Measurements from ENCODE around the gene MYO7A. TPM values are rescaled to one million over a fixed set of nuclear protein-coding genes. Genes with fewer than 3 reads are reported as not detected.
A peak's percentile ranks its signal among the peaks of the same experiment; 100 is the strongest.

The MYO7A gene
- total RNA-seq, 2 donors from 2014 or later = 10.4 to 12.9 TPM

DNA sequence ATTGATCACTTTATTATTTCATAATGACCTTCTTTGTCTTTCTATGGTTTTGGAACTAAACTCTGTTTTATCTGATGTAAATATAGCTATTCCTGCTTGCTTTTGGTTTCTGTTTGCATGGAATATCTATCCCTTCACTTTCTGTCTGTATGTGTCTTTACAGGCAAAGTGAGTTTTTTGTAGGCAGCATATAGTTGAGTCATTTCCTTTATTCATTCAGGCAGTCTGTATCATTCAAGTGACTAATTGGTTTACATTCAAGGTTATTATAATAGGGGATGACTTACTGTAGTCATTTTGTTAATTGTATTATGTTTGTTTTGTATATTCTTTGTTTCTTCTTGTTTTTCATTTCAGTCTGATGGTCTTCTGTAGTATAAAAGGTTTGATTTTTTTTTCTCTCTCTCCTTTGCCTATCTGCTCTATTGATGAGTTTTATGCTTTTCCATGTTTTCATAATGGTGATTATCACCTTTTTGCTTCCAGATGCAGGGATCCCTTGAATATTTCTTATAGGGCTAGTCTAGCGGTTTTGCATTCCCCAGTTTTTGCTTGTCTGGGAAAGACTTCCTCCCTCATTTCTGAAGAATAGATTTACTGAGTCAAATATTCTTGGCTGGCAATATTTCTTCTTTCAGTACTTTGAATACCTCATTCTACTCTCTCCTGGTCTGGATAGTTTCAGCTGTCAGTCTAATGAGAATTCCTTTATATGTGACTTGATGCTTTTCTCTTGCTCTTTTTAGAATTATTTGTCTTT lies 123.0 kb downstream of the MYO7A start:
- peaks cover 13% of the 10 kb centered on the region for H3K4me1 ChIP-seq
- WGBS, 2 donors = 91 to 95% methylated on average over 1 of the region's 1 CpG
- TF ChIP-seq, protein P1, sequence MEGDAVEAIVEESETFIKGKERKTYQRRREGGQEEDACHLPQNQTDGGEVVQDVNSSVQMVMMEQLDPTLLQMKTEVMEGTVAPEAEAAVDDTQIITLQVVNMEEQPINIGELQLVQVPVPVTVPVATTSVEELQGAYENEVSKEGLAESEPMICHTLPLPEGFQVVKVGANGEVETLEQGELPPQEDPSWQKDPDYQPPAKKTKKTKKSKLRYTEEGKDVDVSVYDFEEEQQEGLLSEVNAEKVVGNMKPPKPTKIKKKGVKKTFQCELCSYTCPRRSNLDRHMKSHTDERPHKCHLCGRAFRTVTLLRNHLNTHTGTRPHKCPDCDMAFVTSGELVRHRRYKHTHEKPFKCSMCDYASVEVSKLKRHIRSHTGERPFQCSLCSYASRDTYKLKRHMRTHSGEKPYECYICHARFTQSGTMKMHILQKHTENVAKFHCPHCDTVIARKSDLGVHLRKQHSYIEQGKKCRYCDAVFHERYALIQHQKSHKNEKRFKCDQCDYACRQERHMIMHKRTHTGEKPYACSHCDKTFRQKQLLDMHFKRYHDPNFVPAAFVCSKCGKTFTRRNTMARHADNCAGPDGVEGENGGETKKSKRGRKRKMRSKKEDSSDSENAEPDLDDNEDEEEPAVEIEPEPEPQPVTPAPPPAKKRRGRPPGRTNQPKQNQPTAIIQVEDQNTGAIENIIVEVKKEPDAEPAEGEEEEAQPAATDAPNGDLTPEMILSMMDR (IDR thresholded peaks at IDR 0.05) = no peak
- H3K4me3 ChIP-seq = no peak overlapping the region
- DNase-seq (no peak), ATAC-seq (no peak)
- no peaks in the 10 kb centered on the region for H3K36me3 ChIP-seq (replicated peaks in 1 of 2; ENCODE audit: insufficient read depth in 1 of 2, low read depth in 2 of 2)
- H3K9me3 ChIP-seq = no peaks in the 10 kb centered on the region
- intact Hi-C loops (cut with DNase I) = no loop called here
- H3K27ac ChIP-seq = no peak overlapping the region
- H3K27me3 ChIP-seq = no peaks in the 10 kb centered on the region

DNA sequence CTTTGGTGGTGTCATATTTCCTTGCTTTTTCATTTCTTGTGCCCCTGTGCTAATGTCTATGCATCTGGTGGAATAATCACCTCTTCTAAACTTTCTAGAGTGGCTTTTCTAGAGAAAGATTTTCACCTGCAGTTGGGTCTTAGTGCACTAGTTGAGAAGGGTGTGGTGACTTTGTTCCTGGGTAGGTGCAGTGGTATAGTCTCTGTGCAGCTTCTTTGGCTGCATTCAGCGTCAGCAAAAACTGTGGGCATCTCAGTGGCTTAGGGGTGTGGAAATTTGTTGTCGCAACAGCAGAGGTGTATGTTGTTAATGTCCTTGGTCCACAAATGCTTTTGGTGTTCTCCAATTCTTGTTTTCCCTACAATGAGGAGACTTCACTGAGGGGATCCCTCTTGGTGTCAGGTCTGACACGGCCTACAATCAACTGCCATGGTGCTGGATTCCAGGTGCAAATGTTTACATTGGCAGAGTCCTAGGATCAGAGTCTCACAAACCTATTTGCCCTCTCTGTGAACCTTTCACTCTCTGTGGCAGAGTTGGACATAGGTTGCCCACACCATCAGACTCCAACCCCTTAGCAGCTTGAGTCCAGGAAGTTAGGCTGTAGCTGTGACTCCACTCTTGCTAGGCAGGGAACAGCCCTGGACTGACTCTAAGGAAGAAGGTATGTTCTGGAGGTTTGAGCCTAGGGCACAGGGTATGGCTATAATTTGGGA lies 124.7 kb downstream of the MYO7A start:
- peak in 2 of 4 donors; percentile 13 to 22 for DNase-seq
- H3K4me3 ChIP-seq = no peak overlapping the region
- no peak for TF ChIP-seq POLR2A (IDR thresholded peaks at IDR 0.05)
- H3K4me1 ChIP-seq = peaks cover 13% of the 10 kb centered on the region
- intact Hi-C loops (cut with DNase I) = no loop called here
- no peak overlapping the region for H3K27ac ChIP-seq
- peak; percentile 56 for ATAC-seq
- H3K9me3 ChIP-seq = no peaks in the 10 kb centered on the region
- WGBS, 2 donors = 76 to 77% methylated on average over 3 of the region's 3 CpGs
- no peaks in the 10 kb centered on the region for H3K27me3 ChIP-seq
- no peaks in the 10 kb centered on the region for H3K36me3 ChIP-seq (replicated peaks in 1 of 2; ENCODE audit: insufficient read depth in 1 of 2, low read depth in 2 of 2)

DNA sequence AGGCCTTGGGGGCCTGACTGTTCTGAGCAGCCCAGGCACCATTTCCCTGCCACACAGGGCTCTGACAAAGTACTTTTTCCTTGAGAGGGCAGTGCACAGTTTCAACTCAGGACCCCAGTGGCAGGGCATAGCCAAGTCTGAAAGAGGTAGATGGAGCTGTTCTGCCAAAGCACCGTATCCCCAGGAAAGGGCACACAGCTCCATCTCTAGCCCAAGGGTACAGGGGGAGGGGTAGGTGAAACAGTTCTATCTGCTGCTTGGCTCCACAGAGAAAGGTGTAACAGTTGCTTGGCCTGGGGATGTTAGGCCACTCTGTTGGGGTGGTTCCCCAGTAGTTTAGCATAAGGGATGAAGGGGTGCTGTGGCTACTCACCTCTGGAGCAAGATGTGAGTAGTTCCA lies 125.6 kb downstream of the MYO7A start:
- no peaks in the 10 kb centered on the region for H3K36me3 ChIP-seq (replicated peaks in 1 of 2; ENCODE audit: insufficient read depth in 1 of 2, low read depth in 2 of 2)
- ATAC-seq (no peak), DNase-seq (no peak)
- no peak overlapping the region for H3K4me3 ChIP-seq
- no peaks in the 10 kb centered on the region for H3K9me3 ChIP-seq
- H3K4me1 ChIP-seq = peaks cover 13% of the 10 kb centered on the region
- TF ChIP-seq POLR2A (IDR thresholded peaks at IDR 0.05) = no peak
- TF ChIP-seq, protein P1 (IDR thresholded peaks at IDR 0.05) = no peak
- intact Hi-C loops (cut with DNase I) = no loop called here
- 100% methylated on average over 1 of the region's 1 CpG for WGBS, 2 donors
- no peak overlapping the region for H3K27ac ChIP-seq
- H3K27me3 ChIP-seq = no peaks in the 10 kb centered on the region

- Histone ChIP-seq H3K36me3 (replicated peaks in 1 of 2; ENCODE audit: insufficient read depth in 1 of 2, low read depth in 2 of 2) (no peaks in the 10 kb centered on the region), H3K27me3 (no peaks in the 10 kb centered on the region), H3K4me3 (no peak overlapping the region), H3K4me1 (no peaks in the 10 kb centered on the region), H3K9me3 (peaks cover 0 to 8% (median 0%) of the 10 kb centered on the region in 3 donors), H3K27ac (no peak overlapping the region)
- intact Hi-C loops (cut with DNase I) = no loop called here
- TF ChIP-seq, protein P1 (IDR thresholded peaks at IDR 0.05) = no peak
- TF ChIP-seq POLR2A (IDR thresholded peaks at IDR 0.05) = no peak
- WGBS, 2 donors = 89 to 96% methylated on average over 2 of the region's 2 CpGs
- DNase-seq (no peak), ATAC-seq (no peak)
These were observed 131.6 kb downstream of the MYO7A start for GRCh38 chr11:77259641-77260040.

GRCh38 chr11:77262803-77263202 lies 134.8 kb downstream of the MYO7A start:
- H3K4me3 ChIP-seq = no peak overlapping the region
- no peaks in the 10 kb centered on the region for H3K27me3 ChIP-seq
- H3K36me3 ChIP-seq (replicated peaks in 1 of 2; ENCODE audit: insufficient read depth in 1 of 2, low read depth in 2 of 2) = no peaks in the 10 kb centered on the region
- no peaks in the 10 kb centered on the region for H3K4me1 ChIP-seq
- intact Hi-C loops (cut with DNase I) = no loop called here
- DNase-seq = no peak
- no peak for ATAC-seq
- TF ChIP-seq, protein P1 (IDR thresholded peaks at IDR 0.05) = no peak
- TF ChIP-seq POLR2A (IDR thresholded peaks at IDR 0.05) = no peak
- no peak overlapping the region for H3K27ac ChIP-seq
- peaks cover 0 to 8% (median 0%) of the 10 kb centered on the region in 3 donors for H3K9me3 ChIP-seq

Other genes with a start within 250 kb of the MYO7A start
- not detected for gene B3GNT6, start 93.8 kb upstream of the MYO7A start, total RNA-seq
- gene CAPN5, start 61.3 kb upstream of the MYO7A start, total RNA-seq = 10 to 100 TPM in 1 of 2 donors, 1 to 10 TPM in 1; 7.8 to 13.8 TPM
- gene OMP, start 25.4 kb upstream of the MYO7A start, total RNA-seq = not detected
- not detected for gene GDPD4, start 173.4 kb downstream of the MYO7A start, total RNA-seq

All from body of pancreas (tissue), 4 donors.